CD4-positive, alpha-beta memory T cell (primary cell): ENCODE measurements around the gene NKD2. TPM values are rescaled to one million over a fixed set of nuclear protein-coding genes. Genes with fewer than 3 reads are reported as not detected.
A peak's percentile ranks its signal among the peaks of the same experiment; 100 is the strongest.

Source experiments
- CTCF ChIA-PET: fragments of 350-600 bp; sonication (Branson Sonifier 250); formaldehyde crosslinking; loops from one replicate; lab custom pipeline; 2021; ENCODE audit warnings: inconsistent platforms; ENCODE audit not compliant: partially characterized antibody; lab: Charles Lee
- POLR2A ChIA-PET: fragments of 350-600 bp; sonication (Branson Sonifier 250); formaldehyde crosslinking; loops from one replicate; lab custom pipeline; 2021; ENCODE audit not compliant: partially characterized antibody; lab: Charles Lee
- DNase-seq, 5 donors: peaks; one replicate each; pipeline versions ENCODE4 v3.0.0 to v3.0.0-alpha.2; 2020 to 2022; ENCODE audit warnings: mixed read lengths in 1 of 5
- H3K27ac ChIP-seq: one replicate; pipeline ENCODE4 v1.7.0; 2013; ENCODE audit warnings: low read depth, low read length
- H3K27me3 ChIP-seq: 2 replicates; pipeline ENCODE4 v1.7.0; 2013; ENCODE audit warnings: mild to moderate bottlenecking, low read length, moderate library complexity; ENCODE audit not compliant: insufficient read depth
- H3K36me3 ChIP-seq: 2 replicates; pipeline ENCODE4 v1.7.0; 2013; ENCODE audit warnings: mild to moderate bottlenecking, low read length, moderate library complexity; ENCODE audit not compliant: insufficient read depth
- H3K4me1 ChIP-seq: 2 replicates; pipeline ENCODE4 v1.7.0; 2013; ENCODE audit warnings: mild to moderate bottlenecking, low read length, moderate library complexity; ENCODE audit not compliant: insufficient read depth
- H3K4me3 ChIP-seq, 2 donors: one replicate each; pipeline ENCODE4 v1.7.0; 2013; ENCODE audit warnings: low read length in 2 of 2, mild to moderate bottlenecking in 1 of 2
- H3K9me3 ChIP-seq, 2 donors: one replicate each; pipeline ENCODE4 v1.7.0; 2013; ENCODE audit warnings: low read length in 2 of 2, control low read depth in 1 of 2; ENCODE audit not compliant: control insufficient read depth in 1 of 2
- H3K27ac Mint-ChIP-seq, 7 donors: one replicate each; pipeline ENCODE4 v1.8.0; 2020 to 2021; ENCODE audit warnings: mixed read lengths in 7 of 7, mild to moderate bottlenecking in 6 of 7, inconsistent platforms in 3 of 7, moderate library complexity in 3 of 7
- H3K27me3 Mint-ChIP-seq, 2 donors: one replicate each; pipeline ENCODE4 v1.8.0; 2020 to 2021; ENCODE audit warnings: mixed read lengths in 2 of 2
- H3K36me3 Mint-ChIP-seq, 2 donors: one replicate each; pipeline ENCODE4 v1.8.0; 2020 to 2021; ENCODE audit warnings: mixed read lengths in 2 of 2, inconsistent platforms in 1 of 2, mild to moderate bottlenecking in 1 of 2
- H3K4me1 Mint-ChIP-seq, 4 donors: one replicate each; pipeline ENCODE4 v1.8.0; 2020 to 2021; ENCODE audit warnings: mixed read lengths in 4 of 4, mild to moderate bottlenecking in 1 of 4
- H3K4me3 Mint-ChIP-seq, 8 donors: one replicate each; pipeline ENCODE4 v1.8.0; 2020 to 2021; ENCODE audit warnings: mixed read lengths in 8 of 8, mild to moderate bottlenecking in 7 of 8, moderate library complexity in 6 of 8, inconsistent platforms in 3 of 8
- H3K9me3 Mint-ChIP-seq, 8 donors: one replicate each; pipeline ENCODE4 v1.8.0; 2020 to 2021; ENCODE audit warnings: mixed read lengths in 8 of 8, mild to moderate bottlenecking in 5 of 8, inconsistent platforms in 3 of 8, moderate library complexity in 1 of 8
- intact Hi-C: fragments of 100-400 bp; cut with micrococcal nuclease; formaldehyde crosslinking; loops from one replicate; pipeline ENCODE4 v1.15.1; 2023
- polyA plus RNA-seq, 2 donors: library from polyadenylated mRNA; unstranded; fragments of 300-500 nt; fragmentation: Illumina TruSeq; gene quantifications; one replicate each; pipeline ENCODE4 v1.2.3, GENCODE V29; 2021
- total RNA-seq, 2 experiments: library from RNA; stranded (reverse); gene quantifications; one replicate each; pipeline ENCODE4 v1.2.3, GENCODE V29; 2021

NKD2 gene
- total and polyA plus RNA-seq, 4 experiments from 2014 or later: not detected

GRCh38 chr5:1010641-1011046 is 2.0 kb downstream of the NKD2 start:
- H3K4me3 ChIP-seq: no peak overlapping the region
- ChIA-PET POLR2A (interaction anchor here (1.0 kb wide), 1 partner anchor 9 kb away, joined by 4 read pairs; no protein-coding TSS in a partner anchor), CTCF (interaction anchor here (0.6 to 0.9 kb wide), 2 partner anchors 56 to 87 kb away, joined by 3 to 4 read pairs; no protein-coding TSS in a partner anchor)
- Mint-ChIP-seq H3K9me3 (no peaks in the 10 kb centered on the region), H3K27ac (no peak overlapping the region), H3K36me3 (no peaks in the 10 kb centered on the region), H3K27me3 (peaks cover 25 to 40% of the 10 kb centered on the region in 2 donors), H3K4me1 (peaks cover 4 to 34% (median 11%) of the 10 kb centered on the region in 4 donors), H3K4me3 (peak overlapping the region in 4 of 8 donors; percentile 32 to 57 (median 47))
- H3K36me3 ChIP-seq: no peaks in the 10 kb centered on the region
- H3K9me3 ChIP-seq: no peaks in the 10 kb centered on the region
- peaks cover 26% of the 10 kb centered on the region for H3K27me3 ChIP-seq
- DNase-seq: no peak
- no peak overlapping the region for H3K27ac ChIP-seq
- intact Hi-C loops: no loop called here
- peaks cover 9% of the 10 kb centered on the region for H3K4me1 ChIP-seq

- POLR2A ChIA-PET: interaction anchor here (1.0 kb wide), 1 partner anchor 9 kb away, joined by 4 read pairs; no protein-coding TSS in a partner anchor
- H3K36me3 ChIP-seq: no peaks in the 10 kb centered on the region
- H3K27me3 ChIP-seq: peaks cover 24% of the 10 kb centered on the region
- Mint-ChIP-seq H3K9me3 (no peaks in the 10 kb centered on the region), H3K36me3 (no peaks in the 10 kb centered on the region), H3K4me1 (peaks cover 2 to 28% (median 8%) of the 10 kb centered on the region in 4 donors), H3K27me3 (peaks cover 23 to 34% of the 10 kb centered on the region in 2 donors), H3K4me3 (peak overlapping the region in 4 of 8 donors; percentile 2 to 57 (median 50)), H3K27ac (no peak overlapping the region)
- H3K4me3 ChIP-seq: no peak overlapping the region
- no peaks in the 10 kb centered on the region for H3K9me3 ChIP-seq
- intact Hi-C loops: no loop called here
- H3K27ac ChIP-seq: no peak overlapping the region
- CTCF ChIA-PET: interaction anchor here (0.6 to 1.4 kb wide), 3 partner anchors 56 to 89 kb away, joined by 3 to 4 read pairs (median 3); no protein-coding TSS in a partner anchor
- peaks cover 8% of the 10 kb centered on the region for H3K4me1 ChIP-seq
- peak; percentile 34 to 52 (median 44) for DNase-seq
Measured at GRCh38 chr5:1011226-1011631, 2.6 kb downstream of the NKD2 start.

- Mint-ChIP-seq H3K36me3 (no peaks in the 10 kb centered on the region), H3K27ac (no peak overlapping the region), H3K4me1 (peaks cover 2 to 22% (median 8%) of the 10 kb centered on the region in 4 donors), H3K4me3 (peak overlapping the region in 2 of 8 donors; percentile 25 to 27), H3K27me3 (peaks cover 23 to 29% of the 10 kb centered on the region in 2 donors), H3K9me3 (no peaks in the 10 kb centered on the region)
- DNase-seq: no peak
- POLR2A ChIA-PET: no interaction called here
- H3K27me3 ChIP-seq: peaks cover 24% of the 10 kb centered on the region
- CTCF ChIA-PET: interaction anchor here (1.4 kb wide), 1 partner anchor 90 kb away, joined by 3 read pairs; no protein-coding TSS in a partner anchor
- no peaks in the 10 kb centered on the region for H3K9me3 ChIP-seq
- intact Hi-C loops: no loop called here
- H3K4me1 ChIP-seq: peaks cover 8% of the 10 kb centered on the region
- H3K4me3 ChIP-seq: no peak overlapping the region
- H3K27ac ChIP-seq: no peak overlapping the region
- no peaks in the 10 kb centered on the region for H3K36me3 ChIP-seq
Measured at GRCh38 chr5:1011741-1012312, 3.2 kb downstream of the NKD2 start.

- peaks cover 20 to 24% of the 10 kb centered on the region in 2 donors for H3K27me3 Mint-ChIP-seq
- peaks cover 8% of the 10 kb centered on the region for H3K4me1 ChIP-seq
- no peak overlapping the region for H3K4me3 ChIP-seq
- H3K36me3 ChIP-seq: no peaks in the 10 kb centered on the region
- no peaks in the 10 kb centered on the region for H3K9me3 ChIP-seq
- H3K27ac Mint-ChIP-seq: no peak overlapping the region
- intact Hi-C loops: no loop called here
- H3K9me3 Mint-ChIP-seq: no peaks in the 10 kb centered on the region
- peaks cover 24% of the 10 kb centered on the region for H3K27me3 ChIP-seq
- DNase-seq: no peak
- no peak overlapping the region for H3K4me3 Mint-ChIP-seq
- ChIA-PET POLR2A (no interaction called here), CTCF (interaction anchor here (1.4 kb wide), 1 partner anchor 91 kb away, joined by 3 read pairs; no protein-coding TSS in a partner anchor)
- no peaks in the 10 kb centered on the region for H3K36me3 Mint-ChIP-seq
- H3K27ac ChIP-seq: no peak overlapping the region
- peaks cover 2 to 18% (median 8%) of the 10 kb centered on the region in 4 donors for H3K4me1 Mint-ChIP-seq
Measured at GRCh38 chr5:1012313-1012841, 3.8 kb downstream of the NKD2 start.

GRCh38 chr5:1012900-1013237 is 4.3 kb downstream of the NKD2 start:
- no peak overlapping the region for H3K27ac Mint-ChIP-seq

GRCh38 chr5:1013238-1013947 is 4.8 kb downstream of the NKD2 start:
- intact Hi-C loops: no loop called here
- Mint-ChIP-seq H3K4me1 (peaks cover 2 to 11% (median 7%) of the 10 kb centered on the region in 4 donors), H3K36me3 (no peaks in the 10 kb centered on the region), H3K9me3 (no peaks in the 10 kb centered on the region), H3K27me3 (peaks cover 14 to 18% of the 10 kb centered on the region in 2 donors), H3K27ac (no peak overlapping the region), H3K4me3 (no peak overlapping the region)
- no peak overlapping the region for H3K27ac ChIP-seq
- DNase-seq: no peak
- POLR2A ChIA-PET: no interaction called here
- no peak overlapping the region for H3K4me3 ChIP-seq
- H3K4me1 ChIP-seq: peaks cover 8% of the 10 kb centered on the region
- H3K27me3 ChIP-seq: peaks cover 17% of the 10 kb centered on the region
- H3K36me3 ChIP-seq: no peaks in the 10 kb centered on the region
- CTCF ChIA-PET: no interaction called here
- no peaks in the 10 kb centered on the region for H3K9me3 ChIP-seq

More at GRCh38 chr5:1012900-1013237, 4.3 kb downstream of the NKD2 start:
- H3K4me1 Mint-ChIP-seq: peaks cover 2 to 13% (median 7%) of the 10 kb centered on the region in 4 donors
- no peak overlapping the region for H3K27ac ChIP-seq
- intact Hi-C loops: no loop called here
- ChIA-PET POLR2A (no interaction called here), CTCF (no interaction called here)
- H3K27me3 Mint-ChIP-seq: peaks cover 17 to 21% of the 10 kb centered on the region in 2 donors
- H3K4me3 Mint-ChIP-seq: no peak overlapping the region
- H3K9me3 ChIP-seq: no peaks in the 10 kb centered on the region
- no peak for DNase-seq
- H3K36me3 ChIP-seq: no peaks in the 10 kb centered on the region
- H3K36me3 Mint-ChIP-seq: no peaks in the 10 kb centered on the region
- no peak overlapping the region for H3K4me3 ChIP-seq
- peaks cover 22% of the 10 kb centered on the region for H3K27me3 ChIP-seq
- H3K9me3 Mint-ChIP-seq: no peaks in the 10 kb centered on the region
- H3K4me1 ChIP-seq: peaks cover 8% of the 10 kb centered on the region

GRCh38 chr5:1013948-1014301 is 5.3 kb downstream of the NKD2 start:
- H3K9me3 ChIP-seq: no peaks in the 10 kb centered on the region
- peaks cover 16% of the 10 kb centered on the region for H3K27me3 ChIP-seq
- no peak overlapping the region for H3K27ac Mint-ChIP-seq

More at GRCh38 chr5:1013948-1014301, 5.3 kb downstream of the NKD2 start:
- intact Hi-C loops: no loop called here
- Mint-ChIP-seq H3K4me3 (no peak overlapping the region), H3K27me3 (peaks cover 14 to 18% of the 10 kb centered on the region in 2 donors), H3K9me3 (no peaks in the 10 kb centered on the region), H3K4me1 (peaks cover 2 to 11% (median 7%) of the 10 kb centered on the region in 4 donors), H3K36me3 (no peaks in the 10 kb centered on the region)
- DNase-seq: no peak
- CTCF ChIA-PET: no interaction called here
- Histone ChIP-seq H3K4me3 (no peak overlapping the region), H3K36me3 (no peaks in the 10 kb centered on the region), H3K4me1 (peaks cover 8% of the 10 kb centered on the region), H3K27ac (no peak overlapping the region)
- POLR2A ChIA-PET: no interaction called here
